ENCODE data around the gene LTB.

LTB gene

GRCh38 chr6:31621320-31621939 is 39.2 kb upstream of the LTB start:
- H3K4me1 ChIP-seq (ENCODE audit: control insufficient read depth, insufficient read depth, low read length, poor library complexity, severe bottlenecking): peaks cover 13% of the 10 kb centered on the region
- peaks cover 47% of the 10 kb centered on the region for H3K36me3 ChIP-seq (ENCODE audit: control insufficient read depth, insufficient read depth, low read length)
- no peaks in the 10 kb centered on the region for H3K9me3 ChIP-seq (ENCODE audit: control insufficient read depth, low read length)
- H3K4me3 ChIP-seq (ENCODE audit: extremely low read depth, insufficient read depth, low read length, poor library complexity, severe bottlenecking): peak overlapping the region; percentile 90
- peak overlapping the region; percentile 99 for H3K27ac ChIP-seq (ENCODE audit: low read depth, low read length, severe bottlenecking)
- 2 to 6% methylated on average over 11 to 14 of the region's 15 CpGs for WGBS, 2 experiments (ENCODE audit: insufficient coverage in 2 of 2)

GRCh38 chr6:31620586-31621319 is 38.5 kb upstream of the LTB start, which contains the start of gene PRRC2A:
TSS of gene PRRC2A (plus strand) at chr6:31620715. CDS start at chr6:31622790, 2,075 bp downstream.
- peaks cover 40% of the 10 kb centered on the region for H3K36me3 ChIP-seq (ENCODE audit: control insufficient read depth, insufficient read depth, low read length)
- peaks cover 13% of the 10 kb centered on the region for H3K4me1 ChIP-seq (ENCODE audit: control insufficient read depth, insufficient read depth, low read length, poor library complexity, severe bottlenecking)
- peak within 1 kb of the TSS; percentile 90 for H3K4me3 ChIP-seq (ENCODE audit: extremely low read depth, insufficient read depth, low read length, poor library complexity, severe bottlenecking)
- WGBS, 2 experiments (ENCODE audit: insufficient coverage in 2 of 2): 0% methylated on average over 18 to 31 of the region's 67 CpGs
- no peaks in the 10 kb centered on the region for H3K9me3 ChIP-seq (ENCODE audit: control insufficient read depth, low read length)
- peak within 1 kb of the TSS; percentile 99 for H3K27ac ChIP-seq (ENCODE audit: low read depth, low read length, severe bottlenecking)

- Histone ChIP-seq H3K36me3 (ENCODE audit: control insufficient read depth, insufficient read depth, low read length) (peaks cover 32% of the 10 kb centered on the region), H3K9me3 (ENCODE audit: control insufficient read depth, low read length) (no peaks in the 10 kb centered on the region), H3K4me1 (ENCODE audit: control insufficient read depth, insufficient read depth, low read length, poor library complexity, severe bottlenecking) (peaks cover 13% of the 10 kb centered on the region), H3K4me3 (ENCODE audit: extremely low read depth, insufficient read depth, low read length, poor library complexity, severe bottlenecking) (peak overlapping the region; percentile 90), H3K27ac (ENCODE audit: low read depth, low read length, severe bottlenecking) (peak overlapping the region; percentile 99)
- 0 to 1% methylated on average over 40 of the region's 50 CpGs for WGBS, 2 experiments (ENCODE audit: insufficient coverage in 2 of 2)
Measured at GRCh38 chr6:31619805-31620585, 37.8 kb upstream of the LTB start.

GRCh38 chr6:31617010-31617409 is 34.8 kb upstream of the LTB start:
- Histone ChIP-seq H3K4me1 (ENCODE audit: control insufficient read depth, insufficient read depth, low read length, poor library complexity, severe bottlenecking) (peaks cover 3% of the 10 kb centered on the region), H3K36me3 (ENCODE audit: control insufficient read depth, insufficient read depth, low read length) (peaks cover 3% of the 10 kb centered on the region), H3K9me3 (ENCODE audit: control insufficient read depth, low read length) (no peaks in the 10 kb centered on the region), H3K27ac (ENCODE audit: low read depth, low read length, severe bottlenecking) (no peak overlapping the region), H3K4me3 (ENCODE audit: extremely low read depth, insufficient read depth, low read length, poor library complexity, severe bottlenecking) (no peak overlapping the region)
- 80 to 100% methylated on average over 1 to 2 of the region's 2 CpGs for WGBS, 2 experiments (ENCODE audit: insufficient coverage in 2 of 2)

- Histone ChIP-seq H3K36me3 (ENCODE audit: control insufficient read depth, insufficient read depth, low read length) (no peaks in the 10 kb centered on the region), H3K4me1 (ENCODE audit: control insufficient read depth, insufficient read depth, low read length, poor library complexity, severe bottlenecking) (no peaks in the 10 kb centered on the region), H3K4me3 (ENCODE audit: extremely low read depth, insufficient read depth, low read length, poor library complexity, severe bottlenecking) (no peak overlapping the region), H3K27ac (ENCODE audit: low read depth, low read length, severe bottlenecking) (no peak overlapping the region), H3K9me3 (ENCODE audit: control insufficient read depth, low read length) (no peaks in the 10 kb centered on the region)
- WGBS, 2 experiments (ENCODE audit: insufficient coverage in 2 of 2): 66 to 76% methylated on average over 5 to 6 of the region's 7 CpGs
Measured at GRCh38 chr6:31615748-31616147, 33.5 kb upstream of the LTB start.

- no peak within 1 kb of the TSS for H3K27ac ChIP-seq (ENCODE audit: low read depth, low read length, severe bottlenecking)
- 72 to 80% methylated on average over 1 to 2 of the region's 6 CpGs for WGBS, 2 experiments (ENCODE audit: insufficient coverage in 2 of 2)
Measured at GRCh38 chr6:31614684-31615578, 32.7 kb upstream of the LTB start, which contains the start of gene AIF1. TSS of gene AIF1 (plus strand) at chr6:31615234. CDS start at chr6:31615330, 96 bp downstream.

GRCh38 chr6:31614075-31614619 is 31.9 kb upstream of the LTB start:
- H3K4me1 ChIP-seq (ENCODE audit: control insufficient read depth, insufficient read depth, low read length, poor library complexity, severe bottlenecking): no peaks in the 10 kb centered on the region
- no peaks in the 10 kb centered on the region for H3K36me3 ChIP-seq (ENCODE audit: control insufficient read depth, insufficient read depth, low read length)
- H3K27ac ChIP-seq (ENCODE audit: low read depth, low read length, severe bottlenecking): no peak overlapping the region
- H3K4me3 ChIP-seq (ENCODE audit: extremely low read depth, insufficient read depth, low read length, poor library complexity, severe bottlenecking): no peak overlapping the region
- 97 to 100% methylated on average over 4 to 6 of the region's 8 CpGs for WGBS, 2 experiments (ENCODE audit: insufficient coverage in 2 of 2)
- H3K9me3 ChIP-seq (ENCODE audit: control insufficient read depth, low read length): no peaks in the 10 kb centered on the region

More at GRCh38 chr6:31614684-31615578, 32.7 kb upstream of the LTB start, which contains the start of gene AIF1:
- Histone ChIP-seq H3K4me3 (ENCODE audit: extremely low read depth, insufficient read depth, low read length, poor library complexity, severe bottlenecking) (no peak within 1 kb of the TSS), H3K9me3 (ENCODE audit: control insufficient read depth, low read length) (no peaks in the 10 kb centered on the region), H3K4me1 (ENCODE audit: control insufficient read depth, insufficient read depth, low read length, poor library complexity, severe bottlenecking) (no peaks in the 10 kb centered on the region), H3K36me3 (ENCODE audit: control insufficient read depth, insufficient read depth, low read length) (no peaks in the 10 kb centered on the region)

GRCh38 chr6:31610968-31611367 is 28.7 kb upstream of the LTB start:
- no peak overlapping the region for H3K27ac ChIP-seq (ENCODE audit: low read depth, low read length, severe bottlenecking)
- H3K9me3 ChIP-seq (ENCODE audit: control insufficient read depth, low read length): no peaks in the 10 kb centered on the region
- H3K4me1 ChIP-seq (ENCODE audit: control insufficient read depth, insufficient read depth, low read length, poor library complexity, severe bottlenecking): no peaks in the 10 kb centered on the region
- H3K36me3 ChIP-seq (ENCODE audit: control insufficient read depth, insufficient read depth, low read length): no peaks in the 10 kb centered on the region
- H3K4me3 ChIP-seq (ENCODE audit: extremely low read depth, insufficient read depth, low read length, poor library complexity, severe bottlenecking): no peak overlapping the region
- 95 to 96% methylated on average over 4 of the region's 4 CpGs for WGBS, 2 experiments (ENCODE audit: insufficient coverage in 2 of 2)

- H3K4me3 ChIP-seq (ENCODE audit: extremely low read depth, insufficient read depth, low read length, poor library complexity, severe bottlenecking): no peak overlapping the region
- WGBS, 2 experiments (ENCODE audit: insufficient coverage in 2 of 2): 93% methylated on average over 2 to 5 of the region's 8 CpGs
- H3K27ac ChIP-seq (ENCODE audit: low read depth, low read length, severe bottlenecking): no peak overlapping the region
- no peaks in the 10 kb centered on the region for H3K4me1 ChIP-seq (ENCODE audit: control insufficient read depth, insufficient read depth, low read length, poor library complexity, severe bottlenecking)
- H3K9me3 ChIP-seq (ENCODE audit: control insufficient read depth, low read length): no peaks in the 10 kb centered on the region
- no peaks in the 10 kb centered on the region for H3K36me3 ChIP-seq (ENCODE audit: control insufficient read depth, insufficient read depth, low read length)
Measured at GRCh38 chr6:31609519-31610406, 27.5 kb upstream of the LTB start.

Data from mesodermal cell (in vitro differentiated cells).